Chondrocyte (in vitro differentiated cells): ENCODE results near the gene CLIC4. TPM values are rescaled to one million over a fixed set of nuclear protein-coding genes. Genes with fewer than 3 reads are reported as not detected.
"Not testable (repeated sequence)": the region's sequence is repeated elsewhere in the genome, so short reads cannot be mapped to it uniquely, and the experiment has no call there.

Experiments used
- DNase-seq: peaks from one replicate; pipeline ENCODE4 v3.0.0; 2021; ENCODE audit warnings: mixed read lengths, low spot score
- H3K27ac Mint-ChIP-seq: one replicate; pipeline ENCODE4 v1.8.0; 2021; ENCODE audit warnings: mild to moderate bottlenecking, moderate library complexity, mixed read lengths; ENCODE audit not compliant: unreplicated experiment
- H3K27me3 Mint-ChIP-seq: 2 replicates; pipeline ENCODE4 v1.8.0; 2021; ENCODE audit warnings: low read depth, mixed read lengths
- H3K36me3 Mint-ChIP-seq: 2 replicates; pipeline ENCODE4 v1.8.0; 2021; ENCODE audit warnings: low read depth, mixed read lengths
- H3K4me1 Mint-ChIP-seq: 2 replicates; pipeline ENCODE4 v1.8.0; 2021; ENCODE audit warnings: low read depth, mild to moderate bottlenecking, mixed read lengths
- H3K4me3 Mint-ChIP-seq: one replicate; pipeline ENCODE4 v1.8.0; 2021; ENCODE audit warnings: mild to moderate bottlenecking, moderate library complexity, mixed read lengths; ENCODE audit not compliant: unreplicated experiment
- H3K9me3 Mint-ChIP-seq: 2 replicates; pipeline ENCODE4 v1.8.0; 2021; ENCODE audit warnings: low read depth, mixed read lengths
- CTCF ChIP-seq: fragments of 200-600 bp; sonication (generic); IDR thresholded peaks from 2 replicates; pipeline ENCODE4 v1.5.0; 2021; ENCODE audit warnings: antibody characterized with exemption, mild to moderate bottlenecking, moderate library complexity
- total RNA-seq: library from RNA; stranded (reverse); gene quantifications from 3 replicates; pipeline ENCODE4 v1.2.1, GENCODE V29; 2021

The CLIC4 gene
- total RNA-seq, 1 donor from 2014 or later: 411 TPM

GRCh38 chr1:24702511-24703293, 42.5 kb upstream of the CLIC4 start:
- peaks cover 25% of the 10 kb centered on the region for H3K4me1 Mint-ChIP-seq
- H3K36me3 Mint-ChIP-seq: no peaks in the 10 kb centered on the region
- no peaks in the 10 kb centered on the region for H3K9me3 Mint-ChIP-seq
- DNase-seq: no peak
- no peak for TF ChIP-seq CTCF
- H3K27me3 Mint-ChIP-seq: no peaks in the 10 kb centered on the region
- H3K4me3 Mint-ChIP-seq: no peak overlapping the region
- H3K27ac Mint-ChIP-seq: no peak overlapping the region

GRCh38 chr1:24704411-24705259, 40.6 kb upstream of the CLIC4 start:
- Mint-ChIP-seq H3K9me3 (no peaks in the 10 kb centered on the region), H3K4me3 (no peak overlapping the region), H3K4me1 (peaks cover 25% of the 10 kb centered on the region), H3K36me3 (no peaks in the 10 kb centered on the region), H3K27me3 (no peaks in the 10 kb centered on the region), H3K27ac (peak overlapping the region; percentile 43)
- no peak for TF ChIP-seq CTCF
- DNase-seq: no peak

- H3K27ac Mint-ChIP-seq: peak overlapping the region; percentile 43
- no peak for DNase-seq
- peak; percentile 3 for TF ChIP-seq CTCF
- no peaks in the 10 kb centered on the region for H3K27me3 Mint-ChIP-seq
- no peaks in the 10 kb centered on the region for H3K9me3 Mint-ChIP-seq
- H3K36me3 Mint-ChIP-seq: no peaks in the 10 kb centered on the region
- H3K4me1 Mint-ChIP-seq: peaks cover 27% of the 10 kb centered on the region
- peak overlapping the region; percentile 41 for H3K4me3 Mint-ChIP-seq
Measured at GRCh38 chr1:24705260-24706073, 39.8 kb upstream of the CLIC4 start.

GRCh38 chr1:24706074-24706389, 39.2 kb upstream of the CLIC4 start:
- not testable (repeated sequence) for H3K36me3 Mint-ChIP-seq, H3K27ac Mint-ChIP-seq, H3K4me3 Mint-ChIP-seq, H3K9me3 Mint-ChIP-seq, DNase-seq, H3K27me3 Mint-ChIP-seq
- peaks cover 27% of the 10 kb centered on the region for H3K4me1 Mint-ChIP-seq

GRCh38 chr1:24707687-24708086, 37.6 kb upstream of the CLIC4 start:
- no peaks in the 10 kb centered on the region for H3K9me3 Mint-ChIP-seq
- no peak for TF ChIP-seq CTCF
- no peak for DNase-seq
- peaks cover 29% of the 10 kb centered on the region for H3K4me1 Mint-ChIP-seq
- H3K4me3 Mint-ChIP-seq: no peak overlapping the region
- H3K27me3 Mint-ChIP-seq: no peaks in the 10 kb centered on the region
- H3K36me3 Mint-ChIP-seq: no peaks in the 10 kb centered on the region
- H3K27ac Mint-ChIP-seq: peak overlapping the region; percentile 66
